Keratinocyte (primary cell): ENCODE measurements around the gene FHIT. TPM values are rescaled to one million over a fixed set of nuclear protein-coding genes. Genes with fewer than 3 reads are reported as not detected.

Source experiments
- DNase-seq: peaks from one replicate; pipeline ENCODE4 v3.0.0-alpha.2; 2011; ENCODE audit warnings: low read depth, missing footprints, low spot score
- FAIRE-seq: peaks from 2 replicates; lab custom pipeline; 2011; peaks lifted over from hg19 to GRCh38; lab: Jason Lieb, UNC
- H2AFZ ChIP-seq: 2 replicates; pipeline ENCODE4 v1.6.0; 2012; ENCODE audit warnings: low read length, control low read depth, inconsistent platforms; ENCODE audit not compliant: control insufficient read depth
- H3K27ac ChIP-seq: 2 replicates; pipeline ENCODE4 v1.5.1; 2011; ENCODE audit warnings: low read length; ENCODE audit not compliant: control insufficient read depth, insufficient read depth
- H3K27me3 ChIP-seq: 3 replicates; pipeline ENCODE4 v1.6.0; 2011; ENCODE audit warnings: low read length; ENCODE audit not compliant: control insufficient read depth, insufficient read depth; ENCODE audit errors: extremely low read depth
- H3K36me3 ChIP-seq, 2 experiments: 2 replicates in 1 of 2; 3 replicates in 1 of 2; pipeline ENCODE4 v1.5.1; 2011; ENCODE audit warnings: low read length in 2 of 2, mild to moderate bottlenecking in 1 of 2; ENCODE audit not compliant: control insufficient read depth in 2 of 2, insufficient read depth in 2 of 2; ENCODE audit errors: extremely low read depth in 1 of 2
- H3K4me1 ChIP-seq: 3 replicates; pipeline ENCODE4 v1.5.1; 2011; ENCODE audit warnings: low read length; ENCODE audit not compliant: control insufficient read depth, insufficient read depth; ENCODE audit errors: extremely low read depth
- H3K4me2 ChIP-seq: 3 replicates; pipeline ENCODE4 v1.6.0; 2011; ENCODE audit warnings: low read depth, low read length; ENCODE audit not compliant: control insufficient read depth, insufficient read depth; ENCODE audit errors: extremely low read depth
- H3K4me3 ChIP-seq, 3 experiments: fragments of 200-600 bp in 1 of 3; sonication (generic) in 1 of 3; 2 replicates in 2 of 3; 3 replicates in 1 of 3; pipeline ENCODE4 v1.5.1; 2011 to 2016; ENCODE audit warnings: low read length in 3 of 3, mild to moderate bottlenecking in 3 of 3, control low read depth in 2 of 3, inconsistent platforms in 1 of 3, low read depth in 1 of 3, mixed read lengths in 1 of 3, mixed run types in 1 of 3, moderate library complexity in 1 of 3; ENCODE audit not compliant: control insufficient read depth in 2 of 3, insufficient read depth in 2 of 3; ENCODE audit errors: extremely low read depth in 1 of 3
- H3K79me2 ChIP-seq: 2 replicates; pipeline ENCODE4 v1.6.0; 2012; ENCODE audit warnings: low read length; ENCODE audit not compliant: control insufficient read depth, insufficient read depth
- H3K9ac ChIP-seq: 3 replicates; pipeline ENCODE4 v1.6.0; 2011; ENCODE audit warnings: low read length; ENCODE audit not compliant: control insufficient read depth, insufficient read depth; ENCODE audit errors: extremely low read depth
- H3K9me1 ChIP-seq: 3 replicates; pipeline ENCODE4 v1.6.0; 2011; ENCODE audit warnings: low read length; ENCODE audit not compliant: control insufficient read depth, insufficient read depth; ENCODE audit errors: extremely low read depth
- H3K9me3 ChIP-seq: 2 replicates; pipeline ENCODE4 v1.5.1; 2012; ENCODE audit warnings: low read depth, low read length; ENCODE audit not compliant: control insufficient read depth
- H4K20me1 ChIP-seq: 3 replicates; pipeline ENCODE4 v1.6.0; 2011; ENCODE audit warnings: low read length; ENCODE audit not compliant: control insufficient read depth, insufficient read depth; ENCODE audit errors: extremely low read depth
- EZH2 ChIP-seq: IDR thresholded peaks from one replicate; pipeline ENCODE4 v1.6.1; 2012; ENCODE audit warnings: inconsistent platforms, mild to moderate bottlenecking, low read length, moderate library complexity
- dilution Hi-C: fragments of 300-500 bp; cut with MboI; formaldehyde crosslinking; loops from one replicate; pipeline ENCODE4 v1.7.0; 2020; ENCODE audit warnings: low sequenced_read_pairs; ENCODE audit not compliant: extremely low pct_ligation_motif_present
- polyA plus RNA-seq, 5 experiments: library from polyadenylated mRNA; depleted of rRNA in 3 of 5; stranded (reverse) in 3 of 5; stranded (forward) in 1 of 5; unstranded in 1 of 5; fragments of >200 nt; gene quantifications; 1 replicate in 1 of 5; 2 replicates in 3 of 5; 3 replicates in 1 of 5; pipeline versions ENCODE4 v1.2.1 to v1.2.3, GENCODE V29; 2011 to 2012; ENCODE audit warnings: missing spikeins in 2 of 5, low read depth in 1 of 5, low replicate concordance in 1 of 5
- TF ChIP-seq, protein P1 (sequence below), 3 experiments: IDR thresholded peaks in 1 of 3; conservative IDR thresholded peaks in 1 of 3; optimal IDR thresholded peaks in 1 of 3; 2 replicates in 2 of 3; 3 replicates in 1 of 3; pipeline versions ENCODE3 to v1.5.1; 2011; ENCODE audit warnings: low read length in 3 of 3, mild to moderate bottlenecking in 3 of 3, moderate library complexity in 2 of 3, control low read depth in 1 of 3, inconsistent platforms in 1 of 3; ENCODE audit not compliant: insufficient read depth in 2 of 3; ENCODE audit errors: extremely low read depth in 1 of 3

FHIT gene
- polyA plus RNA-seq, 1 donor (not counting 4 experiments of a cell fraction or from before 2014, with no cell fraction given), result 2.2 TPM

DNA sequence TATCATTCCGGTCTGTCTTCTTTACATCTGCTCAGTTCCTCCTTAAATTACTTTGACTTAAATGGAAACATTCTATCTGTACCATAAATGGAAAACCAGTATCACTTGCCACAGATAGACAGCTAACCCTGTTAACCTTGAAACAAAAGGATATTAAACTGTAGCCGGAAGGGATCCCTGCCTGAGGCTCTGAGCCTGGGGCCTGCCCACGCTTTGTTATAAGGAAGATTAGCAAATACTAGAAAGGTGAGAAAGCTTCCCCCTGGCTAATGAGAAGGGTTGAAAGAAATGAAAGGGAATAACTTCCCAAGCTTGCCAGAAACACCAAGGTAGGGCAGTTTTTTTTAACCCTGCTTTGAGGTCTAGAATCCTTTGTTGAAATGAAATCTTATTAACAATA, 927.6 kb downstream of the FHIT start:
- Histone ChIP-seq H2AFZ (no peak overlapping the region), H3K36me3 (no peaks in the 10 kb centered on the region), H3K27ac (no peak overlapping the region), H4K20me1 (no peaks in the 10 kb centered on the region), H3K4me1 (no peaks in the 10 kb centered on the region), H3K4me2 (no peak overlapping the region), H3K4me3 (no peak overlapping the region), H3K9me3 (no peaks in the 10 kb centered on the region), H3K9me1 (no peaks in the 10 kb centered on the region), H3K79me2 (no peaks in the 10 kb centered on the region), H3K27me3 (no peaks in the 10 kb centered on the region), H3K9ac (no peak overlapping the region)
- FAIRE-seq, result no peak
- TF ChIP-seq, protein P1, sequence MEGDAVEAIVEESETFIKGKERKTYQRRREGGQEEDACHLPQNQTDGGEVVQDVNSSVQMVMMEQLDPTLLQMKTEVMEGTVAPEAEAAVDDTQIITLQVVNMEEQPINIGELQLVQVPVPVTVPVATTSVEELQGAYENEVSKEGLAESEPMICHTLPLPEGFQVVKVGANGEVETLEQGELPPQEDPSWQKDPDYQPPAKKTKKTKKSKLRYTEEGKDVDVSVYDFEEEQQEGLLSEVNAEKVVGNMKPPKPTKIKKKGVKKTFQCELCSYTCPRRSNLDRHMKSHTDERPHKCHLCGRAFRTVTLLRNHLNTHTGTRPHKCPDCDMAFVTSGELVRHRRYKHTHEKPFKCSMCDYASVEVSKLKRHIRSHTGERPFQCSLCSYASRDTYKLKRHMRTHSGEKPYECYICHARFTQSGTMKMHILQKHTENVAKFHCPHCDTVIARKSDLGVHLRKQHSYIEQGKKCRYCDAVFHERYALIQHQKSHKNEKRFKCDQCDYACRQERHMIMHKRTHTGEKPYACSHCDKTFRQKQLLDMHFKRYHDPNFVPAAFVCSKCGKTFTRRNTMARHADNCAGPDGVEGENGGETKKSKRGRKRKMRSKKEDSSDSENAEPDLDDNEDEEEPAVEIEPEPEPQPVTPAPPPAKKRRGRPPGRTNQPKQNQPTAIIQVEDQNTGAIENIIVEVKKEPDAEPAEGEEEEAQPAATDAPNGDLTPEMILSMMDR (optimal IDR thresholded peaks at IDR 0.05 in 1 of 3, IDR thresholded peaks at IDR 0.05 in 1 of 3, conservative IDR thresholded peaks at IDR 0.05 in 1 of 3; ENCODE audit: extremely low read depth in 1 of 3, insufficient read depth in 2 of 3, low read length in 3 of 3), result no peak
- no peak for TF ChIP-seq EZH2
- DNase-seq, result no peak
- dilution Hi-C loops, result no loop called here

DNA sequence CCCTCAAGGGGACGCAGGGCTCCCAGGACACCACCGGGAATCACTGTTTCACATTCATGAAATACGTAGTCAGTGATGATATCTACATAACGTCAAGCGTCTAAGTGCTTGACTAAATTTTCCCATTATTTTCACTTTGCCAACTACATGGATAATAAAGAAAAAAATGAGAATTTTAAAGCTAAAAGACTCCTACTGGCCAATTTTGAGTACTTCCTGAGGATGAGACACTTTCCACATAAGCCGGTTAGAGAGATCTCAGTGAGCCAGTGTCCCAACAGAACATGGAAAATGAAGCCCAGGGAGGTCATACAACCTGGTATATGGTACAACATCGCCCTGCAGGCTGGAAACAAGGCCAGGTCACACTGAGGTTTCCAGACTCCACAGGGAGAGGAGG, 928.1 kb downstream of the FHIT start:
- Histone ChIP-seq H3K36me3 (no peaks in the 10 kb centered on the region), H3K27me3 (no peaks in the 10 kb centered on the region), H3K4me2 (no peak overlapping the region), H3K4me3 (no peak overlapping the region), H3K4me1 (no peaks in the 10 kb centered on the region), H4K20me1 (no peaks in the 10 kb centered on the region), H3K9ac (no peak overlapping the region), H2AFZ (no peak overlapping the region), H3K27ac (no peak overlapping the region), H3K79me2 (no peaks in the 10 kb centered on the region), H3K9me3 (no peaks in the 10 kb centered on the region), H3K9me1 (no peaks in the 10 kb centered on the region)
- dilution Hi-C loops, result no loop called here
- TF ChIP-seq EZH2, result no peak
- TF ChIP-seq, protein P1 (optimal IDR thresholded peaks at IDR 0.05 in 1 of 3, IDR thresholded peaks at IDR 0.05 in 1 of 3, conservative IDR thresholded peaks at IDR 0.05 in 1 of 3; ENCODE audit: extremely low read depth in 1 of 3, insufficient read depth in 2 of 3, low read length in 3 of 3), result no peak
- DNase-seq, result no peak
- no peak for FAIRE-seq
